A673 (cell line): ENCODE data around the gene HRH2. TPM values are rescaled to one million over a fixed set of nuclear protein-coding genes. Genes with fewer than 3 reads are reported as not detected.

Experiments used
- BruUV-seq: library from RNA; stranded (reverse); fragments of 400-500 nt; replicated peaks from 2 replicates; lab custom pipeline; 2021; lab: Mats Ljungman, UMichigan
- CTCF ChIA-PET: fragments of 300-600 bp; sonication (Branson Sonifier 250); formaldehyde crosslinking; loops from one replicate; lab custom pipeline; 2022; ENCODE audit warnings: antibody characterized with exemption; lab: Charles Lee
- POLR2A ChIA-PET: fragments of 300-600 bp; sonication (Branson Sonifier 250); formaldehyde crosslinking; loops from one replicate; lab custom pipeline; 2022; ENCODE audit warnings: antibody characterized with exemption; ENCODE audit not compliant: low non-redundant PET; lab: Charles Lee
- DNase-seq: peaks from one replicate; pipeline ENCODE4 v3.0.0-alpha.2; 2015; ENCODE audit warnings: low spot score
- H3K27ac ChIP-seq: fragments of 200-600 bp; sonication (generic); 2 replicates; pipeline ENCODE4 v1.5.1; 2016; ENCODE audit warnings: mixed run types, low read depth, mild to moderate bottlenecking, mixed read lengths, antibody characterized with exemption, low read length; ENCODE audit not compliant: poor library complexity, severe bottlenecking
- H3K27me3 ChIP-seq: fragments of 200-600 bp; sonication (generic); replicated peaks from 2 replicates; pipeline ENCODE4 v1.6.1; 2017; ENCODE audit warnings: mixed run types, low read depth, mild to moderate bottlenecking, mixed read lengths, antibody characterized with exemption, low read length; ENCODE audit not compliant: insufficient read depth, poor library complexity
- H3K36me3 ChIP-seq: fragments of 200-600 bp; sonication (generic); 2 replicates; pipeline ENCODE4 v1.6.1; 2016; ENCODE audit warnings: mixed run types, mild to moderate bottlenecking, mixed read lengths, antibody characterized with exemption, low read length; ENCODE audit not compliant: insufficient read depth, poor library complexity, severe bottlenecking
- H3K4me1 ChIP-seq: fragments of 200-600 bp; sonication (generic); 2 replicates; pipeline ENCODE4 v1.6.1; 2017; ENCODE audit warnings: mixed run types, mild to moderate bottlenecking, mixed read lengths, antibody characterized with exemption, low read length; ENCODE audit not compliant: insufficient read depth, poor library complexity, severe bottlenecking
- H3K4me3 ChIP-seq: fragments of 200-600 bp; sonication (generic); 2 replicates; pipeline ENCODE4 v1.5.1; 2016; ENCODE audit warnings: low read depth, mixed run types, mild to moderate bottlenecking, mixed read lengths, low read length; ENCODE audit not compliant: poor library complexity, severe bottlenecking
- H3K9me3 ChIP-seq: fragments of 200-600 bp; sonication (generic); 2 replicates; pipeline ENCODE4 v1.6.1; 2016; ENCODE audit warnings: mixed run types, low read depth, mild to moderate bottlenecking, mixed read lengths, antibody characterized with exemption, low read length; ENCODE audit not compliant: poor library complexity, severe bottlenecking
- CTCF ChIP-seq: fragments of 300-800, 200-600 bp; sonication (generic); conservative IDR thresholded peaks from 2 replicates; pipeline ENCODE4 v1.5.1; 2017; ENCODE audit warnings: low read depth, mild to moderate bottlenecking, antibody characterized with exemption, low read length, moderate library complexity, mixed read lengths
- EZH2 ChIP-seq: fragments of 200-600 bp; sonication (generic); IDR thresholded peaks from 2 replicates; pipeline ENCODE4 v1.6.1; 2017; ENCODE audit warnings: borderline replicate concordance, low read depth, mild to moderate bottlenecking, mixed read lengths, antibody characterized with exemption, low read length; ENCODE audit not compliant: poor library complexity, severe bottlenecking
- intact Hi-C: fragments of 100-400 bp; cut with micrococcal nuclease; formaldehyde crosslinking; loops from one replicate; pipeline ENCODE4 v1.10.0; 2022; ENCODE audit not compliant: unreplicated experiment
- total RNA-seq: library from RNA; stranded (reverse); gene quantifications from 2 replicates; pipeline ENCODE4 v1.2.3, GENCODE V29; 2021

Gene HRH2
- total RNA-seq, 1 experiment from 2014 or later, result not detected

DNA sequence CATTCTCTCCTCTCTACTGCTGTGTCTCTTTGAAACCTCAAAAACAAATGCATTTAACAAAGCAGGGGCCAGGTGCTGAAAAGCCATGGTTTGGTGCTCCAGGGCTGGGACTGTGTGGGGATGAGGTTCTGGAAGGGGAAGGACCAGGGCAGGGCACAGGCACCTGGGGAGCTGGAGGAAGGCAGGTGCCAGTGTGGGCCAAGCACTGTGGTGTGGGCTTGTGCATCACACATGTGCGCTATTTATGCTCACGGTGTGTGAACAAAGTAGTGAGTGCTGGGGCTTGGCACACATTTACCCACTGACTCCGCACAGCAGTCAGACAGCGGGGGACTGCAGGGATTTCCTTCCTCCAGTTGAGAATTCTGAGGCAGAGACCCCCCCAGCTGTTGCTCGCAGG, 10.1 kb downstream of the HRH2 start:
- TF ChIP-seq CTCF (no peak), EZH2 (no peak)
- intact Hi-C loops, result no loop called here
- no peaks in the 10 kb centered on the region for H3K4me1 ChIP-seq
- no peak overlapping the region for H3K27ac ChIP-seq
- H3K36me3 ChIP-seq, result no peaks in the 10 kb centered on the region
- DNase-seq, result no peak
- ChIA-PET CTCF (no interaction called here), POLR2A (no interaction called here)
- no peaks in the 10 kb centered on the region for H3K9me3 ChIP-seq
- BruUV-seq, result no TSS peak
- no peak overlapping the region for H3K4me3 ChIP-seq
- peaks cover 13% of the 10 kb centered on the region for H3K27me3 ChIP-seq

GRCh38 chr5:175670372-175670771, 12.5 kb downstream of the HRH2 start:
- intact Hi-C loops, result no loop called here
- peaks cover 12% of the 10 kb centered on the region for H3K27me3 ChIP-seq
- CTCF ChIA-PET, result no interaction called here

GRCh38 chr5:175671013-175671412, 13.1 kb downstream of the HRH2 start:
- CTCF ChIA-PET, result no interaction called here
- no TSS peak for BruUV-seq
- intact Hi-C loops, result no loop called here
- Histone ChIP-seq H3K9me3 (no peaks in the 10 kb centered on the region), H3K27ac (no peak overlapping the region), H3K36me3 (no peaks in the 10 kb centered on the region), H3K4me1 (no peaks in the 10 kb centered on the region), H3K27me3 (peaks cover 12% of the 10 kb centered on the region), H3K4me3 (no peak overlapping the region)
- POLR2A ChIA-PET, result no interaction called here
- no peak for DNase-seq
- no peak for TF ChIP-seq CTCF
- no peak for TF ChIP-seq EZH2

More at GRCh38 chr5:175670372-175670771, 12.5 kb downstream of the HRH2 start:
- no peak overlapping the region for H3K27ac ChIP-seq
- H3K4me3 ChIP-seq, result no peak overlapping the region
- H3K9me3 ChIP-seq, result no peaks in the 10 kb centered on the region
- DNase-seq, result no peak
- no TSS peak for BruUV-seq
- no peaks in the 10 kb centered on the region for H3K4me1 ChIP-seq
- POLR2A ChIA-PET, result no interaction called here
- no peaks in the 10 kb centered on the region for H3K36me3 ChIP-seq
- TF ChIP-seq EZH2 (no peak), CTCF (no peak)
